SU-DHL-6 (cell line): ENCODE results near the gene LRBA.

Experiments
- H2AFZ ChIP-seq: fragments of 200-600 bp; sonication (generic); 2 replicates; pipeline ENCODE4 v1.6.1; 2014; ENCODE audit warnings: low read depth, mild to moderate bottlenecking, moderate library complexity, mixed read lengths, antibody characterized with exemption, low read length; ENCODE audit not compliant: severe bottlenecking
- H3F3A ChIP-seq: fragments of 200-600 bp; shearing (Covaris generic); 2 replicates; pipeline ENCODE4 v1.6.0; 2016; ENCODE audit warnings: antibody characterized with exemption, mild to moderate bottlenecking; ENCODE audit not compliant: insufficient read depth
- H3K27ac ChIP-seq: fragments of 200-600 bp; sonication (generic); 2 replicates; pipeline ENCODE4 v1.5.1; 2016; ENCODE audit warnings: low read depth, mild to moderate bottlenecking, low read length, moderate library complexity, mixed read lengths
- H3K27me3 ChIP-seq: fragments of 200-600 bp; sonication (generic), shearing (Covaris generic); 2 replicates; pipeline ENCODE4 v1.6.0; 2014; ENCODE audit warnings: mild to moderate bottlenecking, low read length
- H3K36me3 ChIP-seq: fragments of 200-600 bp; sonication (generic); 2 replicates; pipeline ENCODE4 v1.6.1; 2014; ENCODE audit warnings: mild to moderate bottlenecking, low read length, mixed read lengths
- H3K4me2 ChIP-seq: fragments of 300-600, 200-600 bp; shearing (Covaris generic), sonication (generic); 2 replicates; pipeline ENCODE4 v1.6.0; 2014; ENCODE audit warnings: low read length, low read depth, mild to moderate bottlenecking; ENCODE audit not compliant: poor library complexity, severe bottlenecking
- H3K4me3 ChIP-seq: fragments of 200-600 bp; sonication (generic); 2 replicates; pipeline ENCODE4 v1.5.1; 2014; ENCODE audit warnings: antibody characterized with exemption, low read length, mild to moderate bottlenecking, mixed read lengths; ENCODE audit not compliant: insufficient read depth, poor library complexity, severe bottlenecking
- H3K79me2 ChIP-seq: fragments of 200-600 bp; sonication (generic); 2 replicates; pipeline ENCODE4 v1.6.1; 2014; ENCODE audit warnings: mild to moderate bottlenecking, low read length, moderate library complexity; ENCODE audit not compliant: insufficient read depth
- H3K9ac ChIP-seq: fragments of 200-600 bp; sonication (generic); 2 replicates; pipeline ENCODE4 v1.7.0; 2014; ENCODE audit warnings: mild to moderate bottlenecking, low read length
- H3K9me2 ChIP-seq: fragments of 200-600 bp; sonication (generic); replicated peaks from 2 replicates; pipeline ENCODE4 v1.6.1; 2014; ENCODE audit warnings: low read length; ENCODE audit not compliant: insufficient read depth
- H3K9me3 ChIP-seq: fragments of 200-600 bp; sonication (generic); 2 replicates; pipeline ENCODE4 v1.6.1; 2014; ENCODE audit warnings: low read length, mixed read lengths; ENCODE audit not compliant: insufficient read depth
- H4K20me1 ChIP-seq: fragments of 200-600 bp; sonication (generic); 2 replicates; pipeline ENCODE4 v1.6.1; 2014; ENCODE audit warnings: low read depth, mild to moderate bottlenecking, antibody characterized with exemption, low read length, moderate library complexity, mixed read lengths
- CTCF ChIP-seq: fragments of 200-600 bp; sonication (generic); IDR thresholded peaks from one replicate; pipeline ENCODE4 v1.5.1; 2017; ENCODE audit warnings: antibody characterized with exemption, mild to moderate bottlenecking, low read length, moderate library complexity; ENCODE audit not compliant: insufficient read depth, poor library complexity, severe bottlenecking
- EZH2phosphoT487 ChIP-seq: fragments of 200-600 bp; sonication (generic), shearing (Covaris generic); conservative IDR thresholded peaks from 2 replicates; pipeline ENCODE4 v1.6.1; 2018; ENCODE audit warnings: mild to moderate bottlenecking, antibody characterized with exemption, low read length, moderate library complexity, mixed read lengths

The LRBA gene

GRCh38 chr4:150224896-150225591 is 790.0 kb downstream of the LRBA start:
- H3K27me3 ChIP-seq = no peaks in the 10 kb centered on the region
- H3K4me2 ChIP-seq = no peak overlapping the region
- H3K9me2 ChIP-seq = no peaks in the 10 kb centered on the region
- no peak overlapping the region for H3K4me3 ChIP-seq
- no peaks in the 10 kb centered on the region for H3K36me3 ChIP-seq
- H3K9ac ChIP-seq = no peak overlapping the region
- H3K9me3 ChIP-seq = no peaks in the 10 kb centered on the region
- H3F3A ChIP-seq = no peaks in the 10 kb centered on the region
- H2AFZ ChIP-seq = no peak overlapping the region
- TF ChIP-seq CTCF (no peak), EZH2phosphoT487 (no peak)
- H3K79me2 ChIP-seq = no peaks in the 10 kb centered on the region
- no peak overlapping the region for H3K27ac ChIP-seq
- no peaks in the 10 kb centered on the region for H4K20me1 ChIP-seq

DNA sequence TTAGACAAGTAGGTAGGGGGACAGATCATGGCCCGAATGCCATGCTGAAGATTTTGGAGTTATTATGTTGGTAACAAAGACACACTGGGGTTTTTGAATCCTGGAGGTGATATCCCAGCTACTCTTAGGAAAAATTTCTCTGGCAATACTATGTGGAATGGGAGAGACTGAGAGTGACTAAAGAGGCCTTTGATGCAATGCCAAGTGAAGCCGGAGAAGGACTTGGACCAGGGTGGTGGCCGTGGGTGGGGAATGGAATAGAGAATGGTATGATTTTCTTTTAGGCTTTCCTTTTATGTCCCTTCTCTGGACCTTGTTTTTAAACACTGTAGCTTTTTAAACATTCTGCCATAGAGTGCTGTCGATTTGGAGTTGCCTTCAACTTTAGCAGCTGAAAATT is 795.2 kb downstream of the LRBA start:
- H3K9me2 ChIP-seq = no peaks in the 10 kb centered on the region
- no peaks in the 10 kb centered on the region for H3K9me3 ChIP-seq
- no peak overlapping the region for H3K4me3 ChIP-seq
- H3K4me2 ChIP-seq = no peak overlapping the region
- H3K9ac ChIP-seq = no peak overlapping the region
- no peak overlapping the region for H3K27ac ChIP-seq
- no peaks in the 10 kb centered on the region for H4K20me1 ChIP-seq
- no peaks in the 10 kb centered on the region for H3K79me2 ChIP-seq
- TF ChIP-seq EZH2phosphoT487 (no peak), CTCF (no peak)
- H3F3A ChIP-seq = no peaks in the 10 kb centered on the region
- no peak overlapping the region for H2AFZ ChIP-seq
- no peaks in the 10 kb centered on the region for H3K36me3 ChIP-seq
- H3K27me3 ChIP-seq = no peaks in the 10 kb centered on the region

- no peak overlapping the region for H2AFZ ChIP-seq
- TF ChIP-seq CTCF (no peak), EZH2phosphoT487 (no peak)
- no peaks in the 10 kb centered on the region for H3K36me3 ChIP-seq
Measured at GRCh38 chr4:150218447-150218846, 796.6 kb downstream of the LRBA start.

More at GRCh38 chr4:150218447-150218846, 796.6 kb downstream of the LRBA start:
- H3K9me3 ChIP-seq = no peaks in the 10 kb centered on the region
- H3K9me2 ChIP-seq = no peaks in the 10 kb centered on the region
- no peaks in the 10 kb centered on the region for H4K20me1 ChIP-seq
- no peak overlapping the region for H3K9ac ChIP-seq
- H3K4me3 ChIP-seq = no peak overlapping the region
- no peaks in the 10 kb centered on the region for H3F3A ChIP-seq
- H3K27ac ChIP-seq = no peak overlapping the region
- H3K4me2 ChIP-seq = no peak overlapping the region
- no peaks in the 10 kb centered on the region for H3K27me3 ChIP-seq
- H3K79me2 ChIP-seq = no peaks in the 10 kb centered on the region
